Heart left ventricle (tissue), 16 donors: ENCODE results near the gene DLK2. TPM values are rescaled to one million over a fixed set of nuclear protein-coding genes. Genes with fewer than 3 reads are reported as not detected.
A peak's percentile ranks its signal among the peaks of the same experiment; 100 is the strongest.
"Not testable (repeated sequence)": the region's sequence is repeated elsewhere in the genome, so short reads cannot be mapped to it uniquely, and the experiment has no call there.

ENCODE experiments used
- ATAC-seq, 4 donors: fragments of 200-7000 bp; cut with Tn5 transposase; one replicate each; pipeline ENCODE4 v1.9.1; 2020 to 2022; ENCODE audit warnings: moderate library complexity in 4 of 4, mild to moderate bottlenecking in 3 of 4, moderate number of reproducible peaks in 1 of 4
- DNase-seq, 5 donors: peaks; one replicate each; pipeline ENCODE4 v3.0.0-alpha.2; 2020
- H3K27ac ChIP-seq, 12 donors: fragments of 200-600 bp; sonication (generic) in 4 of 12; one replicate each; pipeline versions ENCODE4 v1.5.0 to v1.8.0; 2016 to 2022; ENCODE audit warnings: mild to moderate bottlenecking in 2 of 12
- H3K27me3 ChIP-seq, 9 donors: fragments of 200-600 bp; sonication (generic) in 2 of 9; one replicate each; pipeline versions ENCODE4 v1.5.1 to v1.8.0; 2016 to 2022; ENCODE audit warnings: mild to moderate bottlenecking in 3 of 9
- H3K36me3 ChIP-seq, 9 donors: fragments of 200-600 bp; sonication (generic) in 2 of 9; one replicate each; pipeline versions ENCODE4 v1.5.0 to v1.8.0; 2018 to 2022; ENCODE audit warnings: mild to moderate bottlenecking in 2 of 9
- H3K4me1 ChIP-seq, 12 donors: fragments of 200-600 bp; sonication (generic) in 4 of 12; one replicate each; pipeline versions ENCODE4 v1.5.0 to v1.8.0; 2016 to 2022; ENCODE audit warnings: mild to moderate bottlenecking in 3 of 12
- H3K4me3 ChIP-seq, 12 donors: fragments of 200-600 bp; sonication (generic) in 4 of 12; one replicate each; pipeline versions ENCODE4 v1.5.0 to v1.8.0; 2017 to 2022; ENCODE audit warnings: mild to moderate bottlenecking in 9 of 12, moderate library complexity in 4 of 12
- H3K9me3 ChIP-seq, 12 donors: fragments of 200-600 bp; sonication (generic) in 4 of 12; one replicate each; pipeline versions ENCODE4 v1.5.0 to v1.8.0; 2016 to 2022; ENCODE audit warnings: mild to moderate bottlenecking in 1 of 12
- POLR2A ChIP-seq, 2 donors: fragments of 450-650 bp; IDR thresholded peaks; one replicate each; pipeline ENCODE4 v1.6.1; 2017; ENCODE audit warnings: antibody characterized with exemption in 2 of 2, mild to moderate bottlenecking in 2 of 2, moderate library complexity in 2 of 2
- WGBS, 4 donors: extraction: QIAGEN DNeasy Blood & Tissue Kit in 2 of 4; methylation state at CpG; one replicate each; pipeline versions ENCODE4 v1.1.5 to v1.1.7; 2013 to 2018; 5-methylcytosine and 5-hydroxymethylcytosine counted together
- intact Hi-C, 10 donors: fragments of 100-400 bp; cut with DNase I; formaldehyde crosslinking; loops; one replicate each; pipeline versions ENCODE4 v1.11.1 to v1.14.2; 2022
- polyA plus RNA-seq, 2 donors: library from polyadenylated mRNA; stranded (reverse); fragments of 200-250 nt; gene quantifications; one replicate each; pipeline ENCODE4 v1.2.3, GENCODE V29; 2013
- total RNA-seq, 9 donors: library from RNA; depleted of rRNA in 2 of 9; stranded (reverse); fragments of >200 nt in 2 of 9; fragmentation: NEBNext Ultra II Directional in 3 of 9; extraction: Animal tissue kit (Norgen Biotek cat#: 25700) in 3 of 9; gene quantifications; one replicate each; pipeline versions ENCODE4 v1.1.0 to v1.2.4, GENCODE V29; 2016 to 2023
- TF ChIP-seq, protein P1 (sequence below), 12 donors: fragments of 200-600 bp; sonication (generic) in 4 of 12; IDR thresholded peaks; one replicate each; pipeline versions ENCODE4 v1.5.0 to v1.8.0; 2018 to 2022; ENCODE audit warnings: antibody characterized with exemption in 12 of 12, mild to moderate bottlenecking in 5 of 12
- donor health status: ischemic (EF 13 %, LVEDD 7.1; RV severe dilation, severe dysfunction).
- donor health status: healthy with polysubstance abuse.
- donor health status: DM: no; HTN: yes; CAD: no.
- donor health status: DM: no; HTN: no; CAD: no.
- donor health status: ischemic (EF 25% LVEDD 6.9; RV normal size, moderate dysfunction).
- donor health status: ischemic (EF 25% LVEDD 5.7; RV mildly dilated, moderate dysfunction).
- donor health status: healthy.
- donor health status: DM: yes; HTN: yes; CAD: no.
- donor health status: ischemic (EF 35%, LVEDD 5.7; RV mildly dilated, moderate dysfunction).
- donor health status: nonischemic (EF 11% LVEDD 7.7; RV severe dilation, severe dysfunction).
- donor health status: DM: yes; HTN: yes; CAD: no.
- donor health status: PGD.
- donor health status: ischemic (EF 29% LVEDD 5.4; RV normal size, mild dysfunction).
- donor health status: nonischemic (EF 23%, LVEDD 6.1; RV moderate dilation, normal function).

Gene DLK2
- total and polyA plus RNA-seq, 11 donors, result 0.61 to 8.1 (median 2.7) TPM

- TF ChIP-seq POLR2A (IDR thresholded peaks at IDR 0.05), result no peak
- TF ChIP-seq, protein P1, sequence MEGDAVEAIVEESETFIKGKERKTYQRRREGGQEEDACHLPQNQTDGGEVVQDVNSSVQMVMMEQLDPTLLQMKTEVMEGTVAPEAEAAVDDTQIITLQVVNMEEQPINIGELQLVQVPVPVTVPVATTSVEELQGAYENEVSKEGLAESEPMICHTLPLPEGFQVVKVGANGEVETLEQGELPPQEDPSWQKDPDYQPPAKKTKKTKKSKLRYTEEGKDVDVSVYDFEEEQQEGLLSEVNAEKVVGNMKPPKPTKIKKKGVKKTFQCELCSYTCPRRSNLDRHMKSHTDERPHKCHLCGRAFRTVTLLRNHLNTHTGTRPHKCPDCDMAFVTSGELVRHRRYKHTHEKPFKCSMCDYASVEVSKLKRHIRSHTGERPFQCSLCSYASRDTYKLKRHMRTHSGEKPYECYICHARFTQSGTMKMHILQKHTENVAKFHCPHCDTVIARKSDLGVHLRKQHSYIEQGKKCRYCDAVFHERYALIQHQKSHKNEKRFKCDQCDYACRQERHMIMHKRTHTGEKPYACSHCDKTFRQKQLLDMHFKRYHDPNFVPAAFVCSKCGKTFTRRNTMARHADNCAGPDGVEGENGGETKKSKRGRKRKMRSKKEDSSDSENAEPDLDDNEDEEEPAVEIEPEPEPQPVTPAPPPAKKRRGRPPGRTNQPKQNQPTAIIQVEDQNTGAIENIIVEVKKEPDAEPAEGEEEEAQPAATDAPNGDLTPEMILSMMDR (IDR thresholded peaks at IDR 0.05), result no peak
- peak in 1 of 5 donors; percentile 55 for DNase-seq
- no peak overlapping the region for H3K4me3 ChIP-seq
- ATAC-seq, result peak; percentile 45 to 66 (median 54)
- WGBS, 4 donors, result 31 to 42% (median 35%) methylated on average over 4 of the region's 4 CpGs
- peaks cover 0 to 4% (median 0%) of the 10 kb centered on the region in 9 donors for H3K27me3 ChIP-seq
- peak overlapping the region in 9 of 12 donors; percentile 28 to 95 (median 79) for H3K27ac ChIP-seq
- no peaks in the 10 kb centered on the region for H3K9me3 ChIP-seq
- H3K4me1 ChIP-seq, result peaks cover 0 to 25% (median 4%) of the 10 kb centered on the region in 12 donors
- intact Hi-C loops, result no loop called here
- H3K36me3 ChIP-seq, result no peaks in the 10 kb centered on the region
Measured at GRCh38 chr6:43467752-43468151, 12.4 kb upstream of the DLK2 start.

DNA sequence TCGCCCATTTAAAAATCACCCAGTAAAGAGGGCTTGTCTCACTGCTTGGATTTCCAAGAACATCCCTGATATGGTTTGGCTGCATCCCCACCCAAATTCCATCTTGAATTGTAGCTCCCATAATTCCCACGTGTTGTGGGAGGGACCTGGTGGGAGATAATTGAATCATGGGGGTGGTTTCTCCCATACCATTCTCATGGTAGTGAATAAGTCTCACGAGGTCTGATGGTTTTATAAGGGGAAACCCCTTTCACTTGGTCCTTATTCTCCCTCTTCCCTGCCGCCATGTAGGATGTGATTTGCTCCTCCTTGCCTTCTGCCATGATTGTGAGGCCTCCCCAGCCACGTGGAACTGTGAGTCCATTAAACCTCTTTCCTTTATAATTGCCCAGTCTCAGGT is 11.9 kb upstream of the DLK2 start:
- 60 to 71% (median 65%) methylated on average over 5 of the region's 5 CpGs for WGBS, 4 donors
- H3K9me3 ChIP-seq, DNase-seq, H3K27me3 ChIP-seq, intact Hi-C loops, ATAC-seq, H3K36me3 ChIP-seq, H3K4me3 ChIP-seq: not testable (repeated sequence)
- H3K4me1 ChIP-seq, result peaks cover 0 to 25% (median 4%) of the 10 kb centered on the region in 12 donors
- peak overlapping the region in 4 of 12 donors; percentile 19 to 95 (median 75) for H3K27ac ChIP-seq

- 60 to 85% (median 80%) methylated on average over 2 of the region's 2 CpGs for WGBS, 4 donors
- Histone ChIP-seq H3K36me3 (no peaks in the 10 kb centered on the region), H3K27ac (no peak overlapping the region), H3K4me3 (no peak overlapping the region), H3K27me3 (peaks cover 0 to 10% (median 0%) of the 10 kb centered on the region in 9 donors), H3K4me1 (peaks cover 0 to 25% (median 4%) of the 10 kb centered on the region in 12 donors), H3K9me3 (no peaks in the 10 kb centered on the region)
- intact Hi-C loops, result no loop called here
- no peak for ATAC-seq
- TF ChIP-seq, protein P1 (IDR thresholded peaks at IDR 0.05), result no peak
- TF ChIP-seq POLR2A (IDR thresholded peaks at IDR 0.05), result no peak
- DNase-seq, result no peak
Measured at GRCh38 chr6:43465948-43466347, 10.6 kb upstream of the DLK2 start.

DNA sequence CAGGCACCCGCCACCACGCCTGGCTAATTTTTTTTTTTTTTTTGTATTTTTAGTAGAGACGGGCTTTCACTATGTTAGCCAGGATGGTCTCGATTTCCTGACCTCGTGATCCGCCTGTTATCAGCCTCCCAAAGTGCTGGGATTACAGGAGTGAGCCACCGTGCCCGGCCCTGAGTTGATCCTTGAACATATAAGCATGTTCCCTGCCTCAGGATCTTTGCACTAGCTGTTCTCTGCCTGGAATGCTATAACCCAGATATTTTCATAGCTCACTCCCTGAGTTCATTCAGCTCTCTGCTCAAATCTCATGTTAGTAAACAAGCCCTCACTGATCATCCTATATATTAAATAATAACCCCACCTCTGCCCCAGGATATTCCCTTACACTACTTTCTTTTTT is 9.0 kb upstream of the DLK2 start:
- peaks cover 0 to 12% (median 0%) of the 10 kb centered on the region in 9 donors for H3K27me3 ChIP-seq
- no peak for TF ChIP-seq POLR2A (IDR thresholded peaks at IDR 0.05)
- TF ChIP-seq, protein P1 (IDR thresholded peaks at IDR 0.05), result no peak

DNA sequence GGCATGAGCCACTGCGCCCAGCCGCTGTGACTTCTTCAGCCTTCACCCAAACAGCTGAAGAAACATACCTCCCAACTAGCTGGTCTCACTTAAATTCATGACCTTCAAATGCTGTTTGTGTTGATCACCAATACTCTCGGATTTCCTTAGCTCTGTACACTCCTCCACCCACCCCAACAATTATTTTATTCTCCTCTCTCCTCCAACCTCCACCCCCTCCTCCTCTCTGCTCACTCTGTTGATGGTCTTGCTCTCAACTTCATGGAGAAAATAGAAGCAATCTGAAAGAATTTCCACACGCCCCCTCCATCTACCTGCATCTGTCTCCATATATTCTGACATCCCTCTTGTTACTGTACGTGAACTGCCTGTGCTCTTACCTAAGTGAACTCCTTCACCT is 6.6 kb upstream of the DLK2 start:
- no peaks in the 10 kb centered on the region for H3K4me1 ChIP-seq
- peaks cover 0 to 23% (median 0%) of the 10 kb centered on the region in 9 donors for H3K27me3 ChIP-seq
- no peak overlapping the region for H3K4me3 ChIP-seq
- no peaks in the 10 kb centered on the region for H3K36me3 ChIP-seq
- TF ChIP-seq, protein P1 (IDR thresholded peaks at IDR 0.05), result no peak
- no peak for TF ChIP-seq POLR2A (IDR thresholded peaks at IDR 0.05)
- no peak overlapping the region for H3K27ac ChIP-seq
- ATAC-seq (no peak), DNase-seq (no peak)
- 81 to 89% (median 86%) methylated on average over 5 of the region's 5 CpGs for WGBS, 4 donors
- intact Hi-C loops, result no loop called here
- H3K9me3 ChIP-seq, result no peaks in the 10 kb centered on the region

More for the DNA sequence above, 9.0 kb upstream of the DLK2 start:
- no peak overlapping the region for H3K27ac ChIP-seq
- ATAC-seq, result no peak
- no peaks in the 10 kb centered on the region for H3K9me3 ChIP-seq
- H3K36me3 ChIP-seq, result no peaks in the 10 kb centered on the region
- intact Hi-C loops, result no loop called here
- H3K4me1 ChIP-seq, result peaks cover 0 to 20% (median 4%) of the 10 kb centered on the region in 12 donors
- DNase-seq, result no peak
- WGBS, 4 donors, result 84 to 89% (median 86%) methylated on average over 8 of the region's 8 CpGs
- no peak overlapping the region for H3K4me3 ChIP-seq
